Skin of body (tissue), 2 donors: ENCODE measurements around the gene RANBP17. TPM values are rescaled to one million over a fixed set of nuclear protein-coding genes. Genes with fewer than 3 reads are reported as not detected.
"Not testable (repeated sequence)": the region's sequence is repeated elsewhere in the genome, so short reads cannot be mapped to it uniquely, and the experiment has no call there.

Source experiments
- DNase-seq: peaks from one replicate; lab custom pipeline; 2025; lab: John Stamatoyannopoulos, UW
- total RNA-seq: library from RNA; depleted of rRNA; stranded (reverse); fragments of >200 nt; gene quantifications from one replicate; pipeline ENCODE4 v1.2.3, GENCODE V29; 2014

Gene RANBP17
- total RNA-seq, 1 donor from 2014 or later: 28.8 TPM

- DNase-seq: no peak
Observed at GRCh38 chr5:171295299-171295698, 433.5 kb downstream of the RANBP17 start.

DNA sequence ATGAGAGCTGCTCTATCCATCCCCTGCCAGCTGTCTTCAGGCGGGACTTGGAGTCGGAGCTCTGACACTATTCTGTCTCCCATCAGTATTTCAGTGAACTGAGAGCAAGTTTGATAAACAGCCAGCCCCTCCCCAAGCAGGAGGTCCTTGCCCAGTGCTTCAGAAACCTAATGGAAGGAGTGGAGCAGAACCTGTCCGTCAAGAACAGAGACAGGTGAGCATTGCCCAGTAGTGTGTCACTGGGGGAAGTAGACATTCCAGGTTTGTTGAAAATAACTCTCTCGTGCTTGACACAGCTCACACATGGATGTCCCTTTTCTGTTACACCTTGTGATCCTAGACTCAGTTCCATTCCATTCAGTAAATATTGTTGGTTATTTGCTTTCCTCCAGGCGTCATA is 434.0 kb downstream of the RANBP17 start:
- DNase-seq: no peak

GRCh38 chr5:171297941-171298340 is 436.1 kb downstream of the RANBP17 start:
- DNase-seq: not testable (repeated sequence)

DNA sequence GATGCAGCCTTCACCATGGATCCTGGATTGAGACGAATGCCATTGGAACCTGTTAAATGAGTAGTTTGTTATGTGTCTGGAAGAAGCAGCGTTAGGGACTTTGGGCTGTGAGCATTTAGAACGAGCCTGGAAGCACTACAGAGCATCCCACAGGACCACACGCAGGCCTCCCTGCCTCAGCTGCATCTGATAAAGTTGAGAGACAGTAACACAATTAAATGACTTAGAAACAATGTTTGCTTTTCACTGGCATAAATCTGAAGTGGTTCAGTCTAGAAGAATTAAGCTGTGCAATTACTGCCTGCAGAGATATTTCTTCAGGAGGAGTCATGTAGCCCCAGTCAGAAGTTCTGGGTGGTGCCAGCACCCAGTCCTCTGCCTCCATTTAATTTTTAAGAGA is 437.4 kb downstream of the RANBP17 start:
- DNase-seq: no peak

GRCh38 chr5:171299851-171300250 is 438.0 kb downstream of the RANBP17 start:
- DNase-seq: no peak

DNA sequence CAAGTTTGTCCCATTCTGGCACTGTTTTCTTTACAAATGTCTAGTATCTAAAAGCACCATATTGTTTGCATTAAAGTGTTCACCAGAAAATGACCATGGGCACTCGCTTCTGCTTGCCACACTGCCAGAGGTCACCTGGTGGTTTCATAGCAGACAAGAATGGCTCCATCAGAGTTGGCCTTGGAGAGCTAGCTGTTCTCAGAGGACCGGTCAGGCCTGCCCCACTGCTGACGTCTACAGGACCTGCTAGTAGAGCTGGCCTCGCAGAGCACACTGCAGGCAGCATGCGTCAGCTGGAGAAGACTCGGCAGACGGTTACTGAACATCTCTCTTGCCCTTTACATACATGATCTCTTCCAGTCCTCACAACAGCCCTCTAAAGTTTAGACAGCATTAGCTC is 438.5 kb downstream of the RANBP17 start:
- no peak for DNase-seq

GRCh38 chr5:171306166-171306565 is 444.3 kb downstream of the RANBP17 start:
- DNase-seq: no peak

DNA sequence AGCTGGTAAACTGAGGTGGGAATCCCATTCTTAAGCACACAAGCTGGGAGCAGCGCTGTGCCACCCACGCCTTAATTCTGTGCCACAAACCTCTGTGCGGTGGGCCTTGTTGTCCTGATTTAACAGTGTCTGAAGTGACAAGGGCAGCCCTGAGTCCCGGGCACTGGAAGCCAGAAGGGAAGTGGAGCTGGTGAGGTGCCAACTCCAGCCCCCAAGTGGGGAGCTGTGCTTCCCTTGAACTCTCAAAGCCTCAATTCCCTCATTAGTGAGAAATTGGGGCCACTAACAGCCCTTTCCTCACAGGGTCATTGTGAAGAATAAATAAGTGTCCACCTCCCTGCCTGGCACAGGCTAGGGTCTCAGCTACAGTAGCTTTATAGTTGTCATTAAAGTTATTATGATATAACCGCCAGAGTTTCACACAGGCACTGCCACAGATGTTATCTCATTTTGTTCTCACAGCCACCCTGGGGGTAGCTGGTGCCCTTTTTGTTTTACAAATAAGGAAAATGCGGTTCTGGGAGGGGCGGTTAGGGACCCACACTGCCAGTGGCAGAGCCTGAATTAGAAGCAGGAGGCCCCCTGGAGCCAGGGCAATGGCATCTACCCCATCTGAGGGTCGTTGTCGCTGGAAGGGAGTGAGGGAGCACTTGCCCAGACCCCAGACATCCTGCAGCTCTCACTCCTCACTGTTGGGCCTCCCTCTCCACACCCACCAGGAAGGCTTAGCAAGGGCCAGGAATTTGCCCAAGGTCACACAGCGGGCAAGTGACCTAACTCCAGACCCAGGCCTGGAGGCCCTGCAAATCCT is 445.2 kb downstream of the RANBP17 start:
- no peak for DNase-seq

DNA sequence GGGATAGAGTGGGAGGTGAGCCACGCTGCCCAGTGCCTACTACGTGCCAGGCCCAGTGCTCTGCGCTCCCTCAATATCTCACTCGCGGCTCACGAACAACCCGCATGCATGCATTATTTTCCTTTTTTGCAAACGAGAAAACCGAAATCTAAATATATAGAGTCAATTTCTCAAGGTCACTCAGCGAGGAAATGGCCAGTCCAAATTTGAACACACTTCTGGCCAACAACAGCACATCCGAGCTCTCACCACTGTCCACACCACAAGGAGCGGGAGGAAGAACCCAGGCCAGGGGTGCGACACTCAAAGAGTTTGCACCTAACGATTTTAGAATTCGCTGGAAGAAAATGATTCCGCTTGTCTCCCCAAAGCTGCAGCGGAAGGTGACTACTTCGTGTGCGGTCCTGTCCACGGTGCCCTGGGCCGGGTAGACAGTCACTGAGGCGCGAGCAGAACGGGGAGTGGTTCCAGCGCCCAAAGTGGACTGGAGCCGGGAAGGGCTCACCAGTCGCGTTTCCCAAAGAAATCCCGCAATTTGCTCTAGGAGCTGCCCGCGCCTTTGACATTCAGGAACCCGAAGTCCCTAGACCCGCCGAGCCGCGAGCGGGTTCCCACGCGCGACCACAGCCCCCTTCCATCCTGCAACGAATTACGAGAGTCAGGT is 446.1 kb downstream of the RANBP17 start:
- no peak for DNase-seq

DNA sequence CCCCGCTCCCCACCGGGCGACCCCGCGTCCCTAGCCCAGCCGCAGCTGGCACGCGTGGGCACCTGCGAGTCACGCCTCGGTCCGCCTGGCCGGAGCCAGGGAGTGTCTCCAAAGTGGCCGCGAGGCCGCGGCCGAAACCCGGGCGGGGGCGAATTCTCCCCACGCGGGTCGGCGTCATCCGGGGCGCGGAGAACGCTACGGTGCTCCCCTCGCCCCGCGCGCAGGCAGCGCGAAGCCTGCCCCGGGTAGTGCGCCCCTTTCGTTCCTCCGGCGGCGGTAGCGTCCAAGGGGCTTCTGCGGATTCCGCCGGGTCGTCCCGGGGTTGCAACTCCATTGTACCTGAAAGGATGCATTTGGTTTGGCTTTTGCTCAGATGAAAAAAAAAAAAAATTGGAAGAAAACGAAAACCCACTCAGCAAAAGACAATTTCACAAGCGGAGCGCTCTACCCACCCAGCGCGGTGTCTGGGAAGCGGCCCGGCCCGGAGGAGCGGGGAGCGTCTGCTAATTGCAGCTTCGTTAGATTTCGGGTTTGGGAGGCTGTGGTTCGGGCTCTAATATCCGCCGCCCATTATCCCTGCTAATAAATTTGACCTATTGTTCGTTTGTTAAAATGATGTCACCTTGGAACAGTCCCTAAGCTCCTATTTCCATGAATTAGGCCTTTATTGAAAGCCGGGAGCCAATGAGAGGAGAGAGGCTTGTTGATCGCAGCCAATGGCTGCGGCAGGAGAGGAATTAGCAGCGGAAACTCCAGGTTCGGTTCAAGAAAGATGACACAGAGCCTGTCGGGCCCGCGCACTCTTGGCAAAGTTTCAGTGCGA is 446.8 kb downstream of the RANBP17 start, which contains the start of gene TLX3:
Gene TLX3 (plus strand): TSS at position 796 of the 823 bp plus-strand sequence. CDS start 118 bp downstream, outside the sequence.
- DNase-seq: no peak

- no peak for DNase-seq
Observed at GRCh38 chr5:171309276-171310211, 447.7 kb downstream of the RANBP17 start.

DNA sequence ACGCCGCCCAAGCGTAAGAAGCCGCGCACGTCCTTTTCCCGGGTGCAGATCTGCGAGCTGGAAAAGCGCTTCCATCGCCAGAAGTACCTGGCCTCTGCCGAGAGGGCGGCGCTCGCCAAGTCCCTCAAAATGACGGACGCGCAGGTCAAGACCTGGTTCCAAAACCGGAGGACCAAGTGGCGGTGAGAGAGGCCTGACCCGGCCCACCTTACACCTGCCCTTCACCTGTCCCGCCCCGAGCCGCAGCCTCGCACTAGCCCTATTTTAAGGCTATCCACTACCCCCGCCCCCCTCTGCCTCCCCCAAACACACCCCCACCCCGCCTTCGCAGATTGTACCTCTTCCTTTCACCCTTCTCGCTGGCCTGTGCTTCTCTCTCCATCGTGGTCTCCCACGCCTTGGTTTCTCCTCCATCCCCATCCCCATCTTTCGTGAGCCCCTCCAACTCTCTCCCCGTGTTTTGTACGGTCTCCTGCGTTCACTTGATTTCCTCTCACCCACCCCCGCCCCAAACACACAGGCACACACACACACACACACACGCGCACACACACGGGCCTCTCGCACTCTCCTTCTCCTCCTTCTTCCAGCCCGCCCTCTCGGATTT is 448.5 kb downstream of the RANBP17 start:
- no peak for DNase-seq

GRCh38 chr5:171310819-171311321 is 449.1 kb downstream of the RANBP17 start:
- no peak for DNase-seq

GRCh38 chr5:171311322-171312077 is 449.7 kb downstream of the RANBP17 start:
- DNase-seq: no peak

- no peak for DNase-seq
Observed at GRCh38 chr5:171312129-171312974, 450.5 kb downstream of the RANBP17 start.

GRCh38 chr5:171313481-171314206 is 451.8 kb downstream of the RANBP17 start:
- DNase-seq: no peak

GRCh38 chr5:171314728-171315385 is 453.0 kb downstream of the RANBP17 start:
- no peak for DNase-seq
